Thyroid gland (tissue), 4 donors: ENCODE results near the gene NDUFA11. TPM values are rescaled to one million over a fixed set of nuclear protein-coding genes. Genes with fewer than 3 reads are reported as not detected.

Source experiments
- DNase-seq, 2 donors: peaks; one replicate each; pipeline ENCODE4 v3.0.0-alpha.2; 2019
- H3K27ac ChIP-seq, 3 donors: fragments of 200-600 bp; sonication (generic); 1 replicate in 2 of 3; 2 replicates in 1 of 3; pipeline ENCODE4 v1.5.1; 2016 to 2019; ENCODE audit warnings: mild to moderate bottlenecking in 1 of 3, moderate library complexity in 1 of 3
- H3K27me3 ChIP-seq: fragments of 200-600 bp; sonication (generic); one replicate; pipeline ENCODE4 v1.5.1; 2019
- H3K36me3 ChIP-seq, 2 donors: fragments of 200-600 bp; sonication (generic); one replicate each; pipeline ENCODE4 v1.5.1; 2016 to 2019
- H3K4me1 ChIP-seq, 2 donors: fragments of 200-600 bp; sonication (generic); one replicate each; pipeline ENCODE4 v1.5.1; 2017 to 2019
- H3K4me3 ChIP-seq, 3 donors: fragments of 200-600 bp; sonication (generic); replicated peaks in 1 of 3; 1 replicate in 2 of 3; 2 replicates in 1 of 3; pipeline ENCODE4 v1.5.1; 2016; ENCODE audit warnings: mild to moderate bottlenecking in 1 of 3
- H3K9me3 ChIP-seq: fragments of 200-600 bp; sonication (generic); one replicate; pipeline ENCODE4 v1.5.1; 2017
- POLR2A ChIP-seq, 2 donors: fragments of 450-650 bp; IDR thresholded peaks; one replicate each; pipeline ENCODE4 v1.6.1; 2017; ENCODE audit warnings: antibody characterized with exemption in 2 of 2, mild to moderate bottlenecking in 2 of 2, moderate library complexity in 1 of 2
- WGBS, 2 donors: methylation state at CpG; one replicate each; pipeline ENCODE4 v1.1.5; 2017; 5-methylcytosine and 5-hydroxymethylcytosine counted together
- intact Hi-C: fragments of 100-400 bp; cut with DNase I; formaldehyde crosslinking; loops from one replicate; pipeline ENCODE4 v1.15.1; 2023
- total RNA-seq, 4 donors: library from RNA; depleted of rRNA; stranded (reverse); fragments of >200 nt; gene quantifications; one replicate each; pipeline ENCODE4 v1.2.3, GENCODE V29; 2016
- TF ChIP-seq, protein P1 (sequence below), 6 experiments: fragments of 200-600 bp in 3 of 6; fragments of 450-650 bp in 3 of 6; sonication (generic) in 3 of 6; IDR thresholded peaks; one replicate each; pipeline ENCODE4 v1.5.1; 2016 to 2019; ENCODE audit warnings: antibody characterized with exemption in 6 of 6, mild to moderate bottlenecking in 2 of 6, inconsistent platforms in 1 of 6, moderate library complexity in 1 of 6

Gene NDUFA11
- total RNA-seq, 4 donors from 2014 or later: 115 to 325 (median 195) TPM

DNA sequence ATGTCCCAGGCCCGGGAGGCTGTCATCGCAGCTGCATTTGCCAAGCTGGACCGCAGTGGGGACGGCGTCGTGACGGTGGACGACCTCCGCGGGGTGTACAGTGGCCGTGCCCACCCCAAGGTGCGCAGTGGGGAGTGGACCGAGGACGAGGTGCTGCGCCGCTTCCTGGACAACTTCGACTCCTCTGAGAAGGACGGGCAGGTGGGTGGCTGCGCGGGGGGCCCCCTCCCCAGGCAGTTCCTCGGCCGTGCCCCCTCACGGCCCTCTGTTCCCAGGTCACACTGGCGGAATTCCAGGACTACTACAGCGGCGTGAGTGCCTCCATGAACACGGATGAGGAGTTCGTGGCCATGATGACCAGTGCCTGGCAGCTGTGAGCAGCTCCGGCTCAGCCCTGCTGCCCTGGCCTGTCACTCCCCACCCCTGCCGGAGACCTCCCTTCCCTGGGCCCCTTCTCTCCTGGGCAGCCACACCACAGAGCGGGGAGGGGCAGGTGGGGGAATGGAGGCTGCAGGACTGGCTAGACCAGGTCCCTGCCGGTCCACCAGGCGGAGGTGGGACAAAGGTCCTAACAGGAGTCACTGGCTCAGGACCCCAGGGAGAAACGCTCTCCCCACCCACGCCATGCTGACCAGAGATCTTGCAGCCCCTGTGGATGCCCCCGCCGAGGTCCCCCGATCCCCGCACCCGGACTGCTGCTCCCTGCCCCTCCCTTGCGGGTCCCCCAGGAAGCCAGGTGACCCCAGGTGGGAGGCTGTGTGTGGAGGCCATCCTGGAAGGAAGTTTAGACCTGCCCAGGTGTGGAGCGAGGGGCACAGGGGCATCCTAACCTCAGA, 11.6 kb upstream of the NDUFA11 start:
- 55 to 56% methylated on average over 28 of the region's 42 CpGs for WGBS, 2 donors
- Histone ChIP-seq H3K27ac (peak overlapping the region; percentile 67 to 94 (median 89)), H3K27me3 (no peaks in the 10 kb centered on the region), H3K36me3 (peaks cover 31 to 40% of the 10 kb centered on the region in 2 donors), H3K4me3 (no peak overlapping the region), H3K9me3 (no peaks in the 10 kb centered on the region), H3K4me1 (peaks cover 26 to 30% of the 10 kb centered on the region in 2 donors)
- intact Hi-C loops: no loop called here
- DNase-seq: peak; percentile 88 to 92
- no peak for TF ChIP-seq POLR2A (IDR thresholded peaks at IDR 0.05)
- TF ChIP-seq, protein P1, sequence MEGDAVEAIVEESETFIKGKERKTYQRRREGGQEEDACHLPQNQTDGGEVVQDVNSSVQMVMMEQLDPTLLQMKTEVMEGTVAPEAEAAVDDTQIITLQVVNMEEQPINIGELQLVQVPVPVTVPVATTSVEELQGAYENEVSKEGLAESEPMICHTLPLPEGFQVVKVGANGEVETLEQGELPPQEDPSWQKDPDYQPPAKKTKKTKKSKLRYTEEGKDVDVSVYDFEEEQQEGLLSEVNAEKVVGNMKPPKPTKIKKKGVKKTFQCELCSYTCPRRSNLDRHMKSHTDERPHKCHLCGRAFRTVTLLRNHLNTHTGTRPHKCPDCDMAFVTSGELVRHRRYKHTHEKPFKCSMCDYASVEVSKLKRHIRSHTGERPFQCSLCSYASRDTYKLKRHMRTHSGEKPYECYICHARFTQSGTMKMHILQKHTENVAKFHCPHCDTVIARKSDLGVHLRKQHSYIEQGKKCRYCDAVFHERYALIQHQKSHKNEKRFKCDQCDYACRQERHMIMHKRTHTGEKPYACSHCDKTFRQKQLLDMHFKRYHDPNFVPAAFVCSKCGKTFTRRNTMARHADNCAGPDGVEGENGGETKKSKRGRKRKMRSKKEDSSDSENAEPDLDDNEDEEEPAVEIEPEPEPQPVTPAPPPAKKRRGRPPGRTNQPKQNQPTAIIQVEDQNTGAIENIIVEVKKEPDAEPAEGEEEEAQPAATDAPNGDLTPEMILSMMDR (IDR thresholded peaks at IDR 0.05): peak in 1 of 6 experiments; percentile 11

DNA sequence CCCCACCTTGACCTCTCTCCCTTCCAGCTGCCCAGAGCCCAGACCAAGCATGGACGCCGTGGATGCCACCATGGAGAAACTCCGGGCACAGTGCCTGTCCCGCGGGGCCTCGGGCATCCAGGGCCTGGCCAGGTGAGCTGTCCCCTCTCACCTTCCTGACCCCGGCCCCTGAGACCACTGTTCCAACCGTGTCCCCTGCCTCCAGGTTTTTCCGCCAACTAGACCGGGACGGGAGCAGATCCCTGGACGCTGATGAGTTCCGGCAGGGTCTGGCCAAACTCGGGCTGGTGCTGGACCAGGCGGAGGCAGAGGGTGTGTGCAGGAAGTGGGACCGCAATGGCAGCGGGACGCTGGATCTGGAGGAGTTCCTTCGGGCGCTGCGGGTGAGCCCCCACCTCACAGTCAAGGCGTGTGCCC, 10.8 kb upstream of the NDUFA11 start:
- intact Hi-C loops: no loop called here
- Histone ChIP-seq H3K9me3 (no peaks in the 10 kb centered on the region), H3K4me1 (peaks cover 26 to 30% of the 10 kb centered on the region in 2 donors), H3K36me3 (peaks cover 31 to 35% of the 10 kb centered on the region in 2 donors), H3K4me3 (no peak overlapping the region), H3K27ac (peak overlapping the region; percentile 67 to 94 (median 89)), H3K27me3 (no peaks in the 10 kb centered on the region)
- 43 to 68% methylated on average over 13 to 22 of the region's 22 CpGs for WGBS, 2 donors
- TF ChIP-seq, protein P1 (IDR thresholded peaks at IDR 0.05): no peak
- no peak for TF ChIP-seq POLR2A (IDR thresholded peaks at IDR 0.05)
- peak; percentile 48 to 51 for DNase-seq

DNA sequence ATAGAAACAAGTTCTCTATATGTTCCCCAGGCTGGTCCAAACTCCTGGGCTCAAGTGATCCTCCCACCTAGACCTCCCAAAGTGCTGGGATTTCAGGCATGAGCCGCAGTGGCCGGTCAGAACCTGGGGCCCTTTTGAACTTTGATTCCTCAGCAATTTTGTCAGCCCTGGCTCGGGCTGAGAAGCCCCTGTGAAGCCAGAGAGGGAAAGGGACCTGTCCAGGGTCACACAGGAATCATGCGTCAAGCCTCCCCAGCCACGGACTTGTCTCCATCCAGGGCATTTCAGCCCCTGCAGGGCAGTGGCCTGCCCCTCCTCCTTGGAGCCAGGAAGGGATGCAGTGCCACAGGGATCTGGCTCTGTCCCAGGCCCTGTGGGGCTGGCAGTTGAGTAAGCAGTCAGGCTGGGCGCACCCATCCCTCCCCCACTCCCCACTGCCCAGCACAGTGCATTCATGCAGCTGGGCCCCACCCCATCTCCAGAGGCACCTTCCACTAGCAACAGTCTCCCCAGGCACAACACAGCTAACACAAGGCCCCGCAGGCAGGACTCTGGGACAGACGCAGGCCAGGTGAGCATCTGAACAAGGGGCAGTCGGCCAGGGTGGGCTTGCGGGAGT, 10.3 kb upstream of the NDUFA11 start, which contains the start of gene CAPS:
Gene CAPS (plus strand): TSS at position 516 of the 619 bp plus-strand sequence. CDS start 153 bp downstream, outside the sequence.
- no peaks in the 10 kb centered on the region for H3K27me3 ChIP-seq
- DNase-seq: peak; percentile 99
- no peaks in the 10 kb centered on the region for H3K9me3 ChIP-seq
- peaks cover 26 to 30% of the 10 kb centered on the region in 2 donors for H3K4me1 ChIP-seq
- TF ChIP-seq, protein P1 (IDR thresholded peaks at IDR 0.05): no peak
- peak in 1 of 2 donors; percentile 35 for TF ChIP-seq POLR2A (IDR thresholded peaks at IDR 0.05)
- no peak within 1 kb of the TSS for H3K4me3 ChIP-seq
- H3K27ac ChIP-seq: peak within 1 kb of the TSS; percentile 67 to 94 (median 89)
- intact Hi-C loops: no loop called here
- WGBS, 2 donors: 55 to 77% methylated on average over 5 to 10 of the region's 10 CpGs
- peaks cover 29 to 32% of the 10 kb centered on the region in 2 donors for H3K36me3 ChIP-seq

DNA sequence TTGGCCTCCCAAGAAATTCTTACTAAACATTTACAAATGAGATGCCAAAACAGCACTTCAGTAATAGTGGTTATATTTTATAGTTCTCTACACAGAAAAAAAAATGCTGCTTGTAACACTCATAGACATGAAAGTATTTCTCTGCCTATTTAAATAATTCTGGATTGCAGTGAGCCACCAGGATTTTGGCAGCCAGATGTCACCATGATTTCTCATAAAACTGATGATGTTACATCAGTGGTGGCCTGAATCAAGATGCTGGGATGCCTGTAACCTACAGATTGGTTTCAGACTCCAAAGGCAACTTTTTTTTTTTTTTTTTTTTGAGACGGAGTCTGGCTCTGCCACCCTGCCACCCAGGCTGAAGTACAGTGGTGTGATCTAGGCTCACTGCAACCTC, 7.8 kb upstream of the NDUFA11 start:
- peaks cover 4 to 10% of the 10 kb centered on the region in 2 donors for H3K36me3 ChIP-seq
- H3K27ac ChIP-seq: no peak overlapping the region
- intact Hi-C loops: no loop called here
- H3K4me1 ChIP-seq: peaks cover 25 to 29% of the 10 kb centered on the region in 2 donors
- H3K27me3 ChIP-seq: no peaks in the 10 kb centered on the region
- no peak for TF ChIP-seq POLR2A (IDR thresholded peaks at IDR 0.05)
- TF ChIP-seq, protein P1 (IDR thresholded peaks at IDR 0.05): no peak
- 93 to 100% methylated on average over 1 of the region's 1 CpG for WGBS, 2 donors
- H3K4me3 ChIP-seq: no peak overlapping the region
- H3K9me3 ChIP-seq: no peaks in the 10 kb centered on the region
- no peak for DNase-seq

DNA sequence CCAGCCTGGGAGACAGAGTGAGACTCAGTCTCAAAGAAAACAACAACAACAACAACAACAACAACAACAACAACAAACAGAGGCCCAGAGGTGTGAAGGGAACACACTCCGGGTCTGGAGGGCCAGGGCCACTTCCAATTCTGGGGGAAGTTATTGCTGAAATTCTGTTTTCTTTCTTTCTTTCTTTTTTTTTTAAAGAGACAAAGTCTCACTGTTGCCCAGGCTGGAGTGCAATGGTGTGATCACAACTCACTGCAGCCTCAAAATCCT, 7.0 kb upstream of the NDUFA11 start:
- peaks cover 0 to 7% of the 10 kb centered on the region in 2 donors for H3K36me3 ChIP-seq
- TF ChIP-seq, protein P1 (IDR thresholded peaks at IDR 0.05): no peak
- no peak for TF ChIP-seq POLR2A (IDR thresholded peaks at IDR 0.05)
- WGBS, 2 donors: 82 to 85% methylated on average over 1 of the region's 1 CpG

More for the DNA sequence above, 7.0 kb upstream of the NDUFA11 start:
- H3K4me1 ChIP-seq: peaks cover 19 to 29% of the 10 kb centered on the region in 2 donors
- DNase-seq: no peak
- H3K4me3 ChIP-seq: no peak overlapping the region
- intact Hi-C loops: no loop called here
- no peaks in the 10 kb centered on the region for H3K27me3 ChIP-seq
- no peak overlapping the region for H3K27ac ChIP-seq
- H3K9me3 ChIP-seq: no peaks in the 10 kb centered on the region
